ENCODE data around the gene TDP1.

DNA sequence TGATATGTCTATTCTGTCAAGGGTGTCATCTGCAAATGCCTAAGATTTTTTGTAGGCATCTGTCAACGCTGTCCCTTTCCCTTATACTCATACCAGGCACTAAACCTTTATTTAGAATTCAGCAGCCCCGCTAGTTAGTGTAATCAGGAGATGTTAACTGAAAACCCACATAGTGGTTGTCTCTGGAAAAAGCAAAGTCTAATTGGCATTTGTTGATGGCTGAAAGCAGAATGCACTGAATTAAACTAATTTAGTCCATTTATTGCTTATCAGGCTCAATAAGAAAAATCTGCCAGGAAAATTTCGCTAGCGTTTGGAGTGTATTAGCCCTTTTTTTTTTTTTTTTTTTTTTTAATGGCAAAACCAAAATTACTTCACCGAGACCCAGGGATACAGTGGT lies 34.5 kb downstream of the TDP1 start:
- TF ChIP-seq POLR2A (IDR thresholded peaks at IDR 0.05; ENCODE audit: low read depth) = no peak
- TF ChIP-seq EP300 (IDR thresholded peaks at IDR 0.05) = no peak

Data from esophagus muscularis mucosa (tissue), 2 donors.